NCI-H69 (cell line): ENCODE data around the gene CCL17.

Experiments
- DNase-seq: peaks from one replicate; lab custom pipeline; 2025; lab: John Stamatoyannopoulos, UW

The CCL17 gene

GRCh38 chr16:57377080-57377841, 27.3 kb upstream of the CCL17 start:
- no peak for DNase-seq

- DNase-seq = no peak
These were observed 25.0 kb upstream of the CCL17 start for GRCh38 chr16:57379579-57379978.

- peak; percentile 10 for DNase-seq
These were observed 23.7 kb upstream of the CCL17 start for GRCh38 chr16:57380671-57381462.

GRCh38 chr16:57381791-57382534, 22.6 kb upstream of the CCL17 start:
- no peak for DNase-seq

GRCh38 chr16:57382535-57383275, 21.9 kb upstream of the CCL17 start:
- no peak for DNase-seq

GRCh38 chr16:57383276-57384247, 21.0 kb upstream of the CCL17 start:
- no peak for DNase-seq

- no peak for DNase-seq
These were observed 20.1 kb upstream of the CCL17 start for GRCh38 chr16:57384248-57385070.

- DNase-seq = no peak
These were observed 19.5 kb upstream of the CCL17 start for GRCh38 chr16:57385083-57385482.

- DNase-seq = peak; percentile 27
These were observed 18.1 kb upstream of the CCL17 start for GRCh38 chr16:57386381-57386951.

GRCh38 chr16:57387598-57388354, 16.8 kb upstream of the CCL17 start:
- DNase-seq = no peak

GRCh38 chr16:57388359-57389086, 16.0 kb upstream of the CCL17 start:
- peak; percentile 3 for DNase-seq

GRCh38 chr16:57389087-57389468, 15.5 kb upstream of the CCL17 start:
- DNase-seq = no peak

GRCh38 chr16:57390636-57391295, 13.8 kb upstream of the CCL17 start:
- DNase-seq = no peak

- no peak for DNase-seq
These were observed 13.3 kb upstream of the CCL17 start for GRCh38 chr16:57391300-57391699.

GRCh38 chr16:57391708-57392107, 12.9 kb upstream of the CCL17 start:
- no peak for DNase-seq

GRCh38 chr16:57392694-57393093, 11.9 kb upstream of the CCL17 start:
- no peak for DNase-seq

- DNase-seq = peak; percentile 20
These were observed 10.1 kb upstream of the CCL17 start for GRCh38 chr16:57394444-57394843.

GRCh38 chr16:57395026-57395425, 9.5 kb upstream of the CCL17 start:
- DNase-seq = no peak
